ENCODE data around the gene ATOX1. TPM values are rescaled to one million over a fixed set of nuclear protein-coding genes. Genes with fewer than 3 reads are reported as not detected.

Gene ATOX1
- total and polyA plus RNA-seq, 2 experiments from 2014 or later = 118 to 134 TPM

GRCh38 chr5:151793358-151793757 is 34.9 kb upstream of the ATOX1 start (continued):
- TF ChIP-seq CREB1 (CRISPR knock-in tag; IDR thresholded peaks at IDR 0.05; ENCODE audit: low read depth) = no peak
- no peak for TF ChIP-seq EZH2 (IDR thresholded peaks at IDR 0.05; ENCODE audit: low read depth, unreplicated experiment)
- TF ChIP-seq CTCF (conservative IDR thresholded peaks at IDR 0.05; ENCODE audit: low read depth in 2 of 2) = no peak
- TF ChIP-seq ZNF114 (CRISPR knock-in tag; IDR thresholded peaks at IDR 0.05) = no peak
- TF ChIP-seq REST (IDR thresholded peaks at IDR 0.05; ENCODE audit: unreplicated experiment) = no peak

GRCh38 chr5:151787817-151788216 is 29.4 kb upstream of the ATOX1 start:
- H3K36me3 Mint-ChIP-seq (ENCODE audit: low read depth) = peaks cover 65% of the 10 kb centered on the region
- peaks cover 41% of the 10 kb centered on the region for H3K36me3 ChIP-seq (ENCODE audit: insufficient read depth)
- no peak for TF ChIP-seq EZH2 (IDR thresholded peaks at IDR 0.05; ENCODE audit: low read depth, unreplicated experiment)
- no peak for TF ChIP-seq ETS1 (IDR thresholded peaks at IDR 0.05)
- no peak for TF ChIP-seq CREB1 (CRISPR knock-in tag; IDR thresholded peaks at IDR 0.05; ENCODE audit: low read depth)
- TF ChIP-seq REST (IDR thresholded peaks at IDR 0.05; ENCODE audit: unreplicated experiment) = no peak
- TF ChIP-seq ZNF114 (CRISPR knock-in tag; IDR thresholded peaks at IDR 0.05) = no peak
- no peak for TF ChIP-seq ZNF331 (CRISPR knock-in tag; IDR thresholded peaks at IDR 0.05; ENCODE audit: low read depth)

More at GRCh38 chr5:151787817-151788216, 29.4 kb upstream of the ATOX1 start:
- no peaks in the 10 kb centered on the region for H3K9me3 Mint-ChIP-seq
- Histone ChIP-seq H3K27me3 (ENCODE audit: insufficient read depth) (no peaks in the 10 kb centered on the region), H3K4me2 (no peak overlapping the region), H4K20me1 (replicated peaks; ENCODE audit: insufficient read depth) (peaks cover 79% of the 10 kb centered on the region), H3K79me2 (replicated peaks; ENCODE audit: insufficient read depth) (peaks cover 100% of the 10 kb centered on the region), H3K9me2 (ENCODE audit: insufficient read depth) (no peaks in the 10 kb centered on the region), H3K27ac (ENCODE audit: low read depth) (no peak overlapping the region), H3F3A (replicated peaks; ENCODE audit: low read depth) (no peaks in the 10 kb centered on the region; the same call in 1 of the 2 replicates), H3K4me3 (no peak overlapping the region), H2AFZ (no peak overlapping the region), H3K4me1 (ENCODE audit: insufficient read depth) (peaks cover 20% of the 10 kb centered on the region)
- H3K4me1 Mint-ChIP-seq = peaks cover 18% of the 10 kb centered on the region
- peaks cover 5% of the 10 kb centered on the region for H3K27me3 Mint-ChIP-seq (ENCODE audit: insufficient read depth, low read depth, poor library complexity)
- no peak overlapping the region for H3K4me3 Mint-ChIP-seq
- H3K27ac Mint-ChIP-seq = no peak overlapping the region
- DNase-seq (ENCODE audit: low spot score) (no peak), ATAC-seq (no peak)

Data from GM23338 (cell line).